Esophagus muscularis mucosa (tissue), 4 donors: ENCODE measurements around the gene GPR62. TPM values are rescaled to one million over a fixed set of nuclear protein-coding genes. Genes with fewer than 3 reads are reported as not detected.

Experiments used
- DNase-seq: peaks from one replicate; pipeline ENCODE4 v3.0.0-alpha.2; 2017; ENCODE audit errors: extremely low spot score
- H3K27ac ChIP-seq, 4 donors: fragments of 200-600 bp; sonication (generic); replicated peaks in 1 of 4; 1 replicate in 3 of 4; 2 replicates in 1 of 4; pipeline ENCODE4 v1.5.1; 2016 to 2019; ENCODE audit warnings: mild to moderate bottlenecking in 1 of 4
- H3K27me3 ChIP-seq, 4 donors: fragments of 200-600 bp; sonication (generic); one replicate each; pipeline versions ENCODE4 v1.5.1 to v1.6.0; 2016 to 2019
- H3K36me3 ChIP-seq, 4 donors: fragments of 200-600 bp; sonication (generic); one replicate each; pipeline ENCODE4 v1.5.1; 2016 to 2019
- H3K4me1 ChIP-seq, 4 donors: fragments of 200-600 bp; sonication (generic); one replicate each; pipeline ENCODE4 v1.5.1; 2016 to 2019
- H3K4me3 ChIP-seq, 4 donors: fragments of 200-600 bp; sonication (generic); 1 replicate in 2 of 4; 2 replicates in 2 of 4; pipeline ENCODE4 v1.5.1; 2016 to 2019; ENCODE audit warnings: mild to moderate bottlenecking in 4 of 4, moderate library complexity in 1 of 4
- H3K9me3 ChIP-seq, 4 donors: fragments of 200-600 bp; sonication (generic); 1 replicate in 3 of 4; 2 replicates in 1 of 4; pipeline ENCODE4 v1.5.1; 2016 to 2019
- EP300 ChIP-seq: sonication (generic); formaldehyde crosslinking; IDR thresholded peaks from one replicate; pipeline ENCODE4 v1.6.1; 2017; ENCODE audit warnings: antibody characterized with exemption
- POLR2A ChIP-seq: fragments of 450-650 bp; IDR thresholded peaks from one replicate; pipeline ENCODE4 v1.6.1; 2017; ENCODE audit warnings: antibody characterized with exemption, moderate library complexity, mild to moderate bottlenecking, low read depth
- POLR2AphosphoS5 ChIP-seq, 2 donors: sonication (generic); formaldehyde crosslinking; IDR thresholded peaks; one replicate each; pipeline ENCODE4 v1.6.1; 2017; ENCODE audit warnings: antibody characterized with exemption in 2 of 2
- WGBS: methylation state at CpG from one replicate; pipeline ENCODE4 v1.1.5; 2018; 5-methylcytosine and 5-hydroxymethylcytosine counted together
- intact Hi-C: fragments of 100-400 bp; cut with DNase I; formaldehyde crosslinking; loops from one replicate; pipeline ENCODE4 v1.15.1; 2023
- total RNA-seq, 4 donors: library from RNA; depleted of rRNA; stranded (reverse); fragments of >200 nt; gene quantifications; one replicate each; pipeline versions ENCODE4 v1.1.0 to v1.2.1, GENCODE V29; 2016
- TF ChIP-seq, protein P1 (sequence below), 3 experiments: fragments of 200-600 bp in 2 of 3; fragments of 450-650 bp in 1 of 3; sonication (generic) in 2 of 3; IDR thresholded peaks; one replicate each; pipeline ENCODE4 v1.5.1; 2017 to 2019; ENCODE audit warnings: antibody characterized with exemption in 3 of 3, mild to moderate bottlenecking in 2 of 3, moderate library complexity in 1 of 3

The GPR62 gene
- total RNA-seq, 4 donors from 2014 or later, result 0.11 to 0.42 (median 0.18) TPM

DNA sequence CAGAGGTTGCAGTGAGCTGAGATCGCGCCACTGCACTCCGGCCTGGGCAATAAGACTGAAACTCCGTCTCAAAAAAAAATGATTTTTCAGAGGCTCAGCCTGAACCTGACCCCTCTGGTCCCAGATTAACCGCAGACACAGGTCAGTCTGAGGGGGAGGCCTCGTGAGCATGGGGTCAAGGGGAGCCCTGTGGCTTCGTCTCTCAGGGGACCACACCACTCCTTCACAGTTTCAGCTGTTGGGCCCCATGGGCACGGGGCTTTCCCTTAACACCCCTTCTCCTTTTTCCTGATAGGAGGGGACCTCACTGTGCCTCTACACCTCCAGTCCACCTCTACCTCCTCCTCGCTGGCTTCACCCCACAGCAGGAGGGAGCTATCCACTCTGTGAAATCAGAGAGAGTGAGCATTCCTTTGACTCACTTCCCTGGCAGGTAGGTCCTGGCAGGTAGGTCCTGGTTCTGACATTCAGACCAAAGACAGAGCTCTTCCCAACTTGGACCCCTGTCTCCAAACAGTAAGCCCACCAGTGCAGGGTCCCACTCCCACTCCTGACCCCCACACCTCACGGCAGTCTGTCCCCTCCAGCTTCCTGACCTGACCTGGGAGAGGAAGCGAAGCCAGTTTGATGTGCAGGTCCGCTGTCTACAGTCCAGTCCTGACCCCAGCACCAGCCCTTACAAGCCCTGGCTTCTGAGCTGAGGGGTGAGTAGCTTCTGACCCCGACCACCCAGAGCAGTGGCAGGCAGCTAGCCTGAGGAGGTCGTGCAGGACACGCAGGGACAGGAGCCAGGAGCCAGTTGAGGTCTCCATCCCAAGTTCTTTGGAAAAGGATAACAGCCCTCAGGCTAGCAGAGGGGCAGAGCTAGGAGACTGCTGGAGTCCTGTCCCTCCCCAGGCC is 22.5 kb upstream of the GPR62 start:
- Histone ChIP-seq H3K27me3 (no peaks in the 10 kb centered on the region), H3K36me3 (peaks cover 47 to 65% (median 55%) of the 10 kb centered on the region in 4 donors), H3K27ac (no peak overlapping the region), H3K9me3 (no peaks in the 10 kb centered on the region), H3K4me3 (no peak overlapping the region), H3K4me1 (no peaks in the 10 kb centered on the region)
- 91% methylated on average over 13 of the region's 15 CpGs for WGBS
- intact Hi-C loops, result no loop called here
- no peak for DNase-seq
- TF ChIP-seq POLR2A, result no peak
- TF ChIP-seq EP300, result no peak

DNA sequence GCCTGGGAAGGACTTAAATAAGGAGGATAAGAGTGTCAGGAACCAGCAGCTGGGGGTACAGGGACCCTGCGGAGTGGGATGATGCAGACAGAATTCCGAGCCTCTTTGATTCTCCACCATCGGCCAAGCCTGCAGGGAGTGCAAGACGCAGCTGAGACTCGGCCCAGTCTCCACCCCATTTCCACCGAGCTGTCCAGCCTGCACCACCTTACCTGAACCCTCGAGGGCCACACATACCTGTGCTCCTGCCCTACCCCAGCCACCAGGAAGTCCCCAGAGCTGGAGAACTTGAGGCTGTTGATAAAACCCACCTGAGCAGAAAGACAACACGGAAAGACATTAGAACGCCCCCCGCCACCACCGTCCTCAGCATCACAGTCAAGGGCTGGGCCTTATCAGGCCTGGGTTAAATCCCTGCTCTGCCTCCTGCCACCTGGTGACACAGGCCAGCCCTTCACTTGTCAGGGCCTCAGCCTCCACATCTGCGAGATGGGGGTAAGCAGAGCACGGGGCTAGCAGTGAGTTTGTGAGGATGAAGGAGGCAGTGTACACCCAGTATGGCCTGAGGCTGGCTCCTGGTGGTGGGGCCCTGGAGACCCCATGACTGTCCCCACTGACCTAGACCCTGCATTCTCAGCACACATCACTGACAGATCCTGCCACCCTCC is 21.6 kb upstream of the GPR62 start:
- Histone ChIP-seq H3K9me3 (no peaks in the 10 kb centered on the region), H3K36me3 (peaks cover 49 to 73% (median 63%) of the 10 kb centered on the region in 4 donors), H3K4me3 (no peak overlapping the region), H3K27ac (no peak overlapping the region), H3K27me3 (no peaks in the 10 kb centered on the region), H3K4me1 (peaks cover 0 to 2% (median 0%) of the 10 kb centered on the region in 4 donors)
- DNase-seq, result no peak
- WGBS, result 94% methylated on average over 10 of the region's 13 CpGs
- TF ChIP-seq EP300 (no peak), POLR2A (no peak), POLR2AphosphoS5 (IDR thresholded peaks at IDR 0.05) (no peak)
- TF ChIP-seq, protein P1, sequence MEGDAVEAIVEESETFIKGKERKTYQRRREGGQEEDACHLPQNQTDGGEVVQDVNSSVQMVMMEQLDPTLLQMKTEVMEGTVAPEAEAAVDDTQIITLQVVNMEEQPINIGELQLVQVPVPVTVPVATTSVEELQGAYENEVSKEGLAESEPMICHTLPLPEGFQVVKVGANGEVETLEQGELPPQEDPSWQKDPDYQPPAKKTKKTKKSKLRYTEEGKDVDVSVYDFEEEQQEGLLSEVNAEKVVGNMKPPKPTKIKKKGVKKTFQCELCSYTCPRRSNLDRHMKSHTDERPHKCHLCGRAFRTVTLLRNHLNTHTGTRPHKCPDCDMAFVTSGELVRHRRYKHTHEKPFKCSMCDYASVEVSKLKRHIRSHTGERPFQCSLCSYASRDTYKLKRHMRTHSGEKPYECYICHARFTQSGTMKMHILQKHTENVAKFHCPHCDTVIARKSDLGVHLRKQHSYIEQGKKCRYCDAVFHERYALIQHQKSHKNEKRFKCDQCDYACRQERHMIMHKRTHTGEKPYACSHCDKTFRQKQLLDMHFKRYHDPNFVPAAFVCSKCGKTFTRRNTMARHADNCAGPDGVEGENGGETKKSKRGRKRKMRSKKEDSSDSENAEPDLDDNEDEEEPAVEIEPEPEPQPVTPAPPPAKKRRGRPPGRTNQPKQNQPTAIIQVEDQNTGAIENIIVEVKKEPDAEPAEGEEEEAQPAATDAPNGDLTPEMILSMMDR (IDR thresholded peaks at IDR 0.05), result no peak
- intact Hi-C loops, result no loop called here

DNA sequence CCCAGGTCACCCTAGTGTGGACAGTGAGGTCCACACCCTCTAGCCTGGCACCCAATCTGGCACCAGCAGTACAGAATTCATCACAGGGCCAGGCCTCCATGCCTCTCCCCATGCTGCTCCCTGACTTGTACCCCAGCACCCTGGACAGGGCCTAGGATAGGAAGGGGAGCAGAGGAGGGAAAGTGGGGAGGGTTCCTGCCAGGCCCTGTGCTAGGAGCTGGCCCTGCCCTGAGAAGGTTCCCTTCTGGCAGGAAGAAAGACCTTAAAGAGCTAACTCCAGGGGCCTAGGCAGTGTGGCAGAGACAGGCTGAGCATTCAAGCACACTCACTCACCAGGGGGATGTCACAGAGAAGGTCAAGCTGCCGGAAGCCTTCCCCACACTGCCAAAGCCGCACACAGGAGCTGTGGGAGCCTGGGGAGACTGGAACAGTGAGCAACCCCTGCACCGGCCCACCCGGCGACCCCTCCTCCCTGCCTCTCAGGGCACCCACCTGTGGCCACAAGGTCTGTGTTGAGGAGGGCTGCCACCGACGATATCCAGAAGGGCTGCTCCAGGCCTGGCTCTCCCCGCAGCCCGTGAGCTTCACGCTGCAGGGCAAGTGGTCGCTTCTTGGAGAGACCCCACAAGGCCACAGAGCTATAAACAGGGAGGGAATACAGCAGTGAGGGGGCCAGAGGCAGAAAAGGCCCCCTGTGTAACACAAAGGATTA is 20.9 kb upstream of the GPR62 start:
- intact Hi-C loops, result no loop called here
- no peak overlapping the region for H3K4me3 ChIP-seq
- peaks cover 0 to 9% (median 0%) of the 10 kb centered on the region in 4 donors for H3K4me1 ChIP-seq
- TF ChIP-seq POLR2AphosphoS5 (IDR thresholded peaks at IDR 0.05) (no peak), EP300 (no peak), POLR2A (no peak)
- TF ChIP-seq, protein P1 (IDR thresholded peaks at IDR 0.05), result no peak
- no peak overlapping the region for H3K27ac ChIP-seq
- no peak for DNase-seq
- H3K9me3 ChIP-seq, result no peaks in the 10 kb centered on the region
- 95% methylated on average over 6 of the region's 11 CpGs for WGBS
- no peaks in the 10 kb centered on the region for H3K27me3 ChIP-seq
- peaks cover 49 to 76% (median 69%) of the 10 kb centered on the region in 4 donors for H3K36me3 ChIP-seq

DNA sequence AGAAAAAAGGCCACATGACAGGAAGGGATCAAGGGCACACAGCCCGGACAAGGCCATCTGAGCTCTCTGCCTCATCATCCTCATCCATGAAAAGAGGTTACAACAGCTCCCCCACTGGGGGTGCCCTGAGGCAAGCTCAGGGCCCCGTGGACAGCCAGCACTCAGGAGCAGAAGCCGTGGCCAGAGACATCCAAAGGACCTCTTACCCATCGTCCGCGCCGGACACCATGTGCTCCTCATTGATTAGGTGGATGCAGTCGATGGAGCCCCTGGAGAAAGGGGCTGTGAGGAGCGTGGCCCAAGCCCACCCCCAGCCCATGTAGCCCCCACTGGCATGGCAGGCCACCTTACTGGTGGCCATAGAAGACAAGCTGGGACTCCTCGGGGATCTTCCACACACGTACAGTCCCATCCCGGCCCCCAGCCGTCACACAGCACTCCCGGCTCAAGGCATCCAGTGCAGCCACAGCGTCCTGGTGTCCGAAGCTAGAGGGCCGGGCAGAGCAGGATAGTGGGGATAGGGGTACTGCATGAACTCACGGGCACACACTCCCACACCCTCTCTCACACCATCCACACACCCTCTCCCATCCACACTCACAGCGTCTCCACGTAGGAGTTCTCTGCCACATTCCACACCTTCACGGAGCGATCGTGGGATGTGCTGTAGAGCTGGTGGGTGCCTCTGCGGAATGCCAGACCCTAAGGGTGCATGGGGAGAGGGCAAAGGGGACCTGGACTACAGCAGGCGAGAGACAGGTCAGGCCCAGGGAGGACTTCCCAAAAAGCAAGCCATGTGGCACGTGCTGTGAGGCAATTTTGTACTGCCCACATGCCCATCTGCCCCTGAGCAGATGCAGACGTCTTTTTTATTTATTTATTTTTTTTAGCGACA is 19.9 kb upstream of the GPR62 start:
- peaks cover 49 to 76% (median 72%) of the 10 kb centered on the region in 4 donors for H3K36me3 ChIP-seq
- TF ChIP-seq POLR2AphosphoS5 (IDR thresholded peaks at IDR 0.05) (no peak), EP300 (no peak), POLR2A (no peak)
- TF ChIP-seq, protein P1 (IDR thresholded peaks at IDR 0.05), result no peak
- WGBS, result 95% methylated on average over 26 of the region's 28 CpGs
- DNase-seq, result no peak
- no peaks in the 10 kb centered on the region for H3K27me3 ChIP-seq
- H3K27ac ChIP-seq, result no peak overlapping the region
- intact Hi-C loops, result no loop called here
- H3K4me1 ChIP-seq, result peaks cover 4 to 16% (median 5%) of the 10 kb centered on the region in 4 donors
- H3K9me3 ChIP-seq, result no peaks in the 10 kb centered on the region
- H3K4me3 ChIP-seq, result no peak overlapping the region
